Adrenal gland (tissue), 5 donors: ENCODE results near the gene TEX35.

Source experiments
- CTCF ChIP-seq, 6 experiments: fragments of 450-650 bp in 4 of 6; fragments of 200-600 bp in 2 of 6; sonication (generic) in 1 of 6; IDR thresholded peaks; 1 replicate in 5 of 6; 2 replicates in 1 of 6; pipeline versions ENCODE4 v1.5.1 to v1.8.0; 2016 to 2021; ENCODE audit warnings: antibody characterized with exemption in 6 of 6, mild to moderate bottlenecking in 2 of 6, moderate library complexity in 1 of 6
- POLR2A ChIP-seq, 2 donors: fragments of 450-650 bp; IDR thresholded peaks; one replicate each; pipeline ENCODE4 v1.6.1; 2017; ENCODE audit warnings: antibody characterized with exemption in 2 of 2, mild to moderate bottlenecking in 2 of 2, moderate library complexity in 1 of 2
- donor health status: DM: no; HTN: no; CAD: no.

GRCh38 chr1:178503849-178504248 lies 9.1 kb upstream of the TEX35 start:
- TF ChIP-seq CTCF (IDR thresholded peaks at IDR 0.05) (no peak), POLR2A (IDR thresholded peaks at IDR 0.05) (no peak)
